Right lung (tissue), 10 donors: Measurements from ENCODE around the gene HECTD3. TPM values are rescaled to one million over a fixed set of nuclear protein-coding genes. Genes with fewer than 3 reads are reported as not detected.

Experiments
- DNase-seq, 2 donors: peaks; one replicate each; pipeline ENCODE4 v3.0.0-alpha.2; 2013
- long read RNA-seq, 8 donors: transcript quantifications; one replicate each; lab custom pipeline, GENCODE V29; 2026
- polyA plus RNA-seq, 5 donors: library from polyadenylated mRNA; unstranded; fragments of 120-200 nt; gene quantifications; one replicate each; pipeline versions ENCODE4 v1.2.1 to v1.2.3, GENCODE V29; 2013; ENCODE audit warnings: inconsistent platforms in 1 of 5, low replicate concordance in 1 of 5; ENCODE audit not compliant: insufficient read length in 5 of 5, insufficient read depth in 1 of 5

HECTD3 gene
- polyA plus RNA-seq = 10 to 100 TPM; 27.6 to 33.1 (median 32.2) TPM
- long read RNA-seq, donor 1, partial matches to known transcripts = 0 of 6 reads
- long read RNA-seq, donor 1, other reads (novel, unspliced or antisense) = 0 of 6 reads
- long read RNA-seq, donor 2, partial matches to known transcripts = 0 of 1 reads
- long read RNA-seq, donor 2, other reads (novel, unspliced or antisense) = 0 of 1 reads
- long read RNA-seq, donor 3, partial matches to known transcripts = 0 of 4 reads
- long read RNA-seq, donor 3, other reads (novel, unspliced or antisense) = 0 of 4 reads
- long read RNA-seq, donor 4, partial matches to known transcripts = 0 of 1 reads
- long read RNA-seq, donor 4, other reads (novel, unspliced or antisense) = 0 of 1 reads
- long read RNA-seq, donor 5, partial matches to known transcripts = 9 of 11 reads
- long read RNA-seq, donor 5, other reads (novel, unspliced or antisense) = 0 of 11 reads
- long read RNA-seq, donor 6, partial matches to known transcripts = 7 of 14 reads
- long read RNA-seq, donor 6, other reads (novel, unspliced or antisense) = 0 of 14 reads
- long read RNA-seq, donor 7, partial matches to known transcripts = 132 of 184 reads
- long read RNA-seq, donor 7, other reads (novel, unspliced or antisense) = 46 of 184 reads
- long read RNA-seq, donor 8, partial matches to known transcripts = 0 of 2 reads
- long read RNA-seq, donor 8, other reads (novel, unspliced or antisense) = 0 of 2 reads

DNA sequence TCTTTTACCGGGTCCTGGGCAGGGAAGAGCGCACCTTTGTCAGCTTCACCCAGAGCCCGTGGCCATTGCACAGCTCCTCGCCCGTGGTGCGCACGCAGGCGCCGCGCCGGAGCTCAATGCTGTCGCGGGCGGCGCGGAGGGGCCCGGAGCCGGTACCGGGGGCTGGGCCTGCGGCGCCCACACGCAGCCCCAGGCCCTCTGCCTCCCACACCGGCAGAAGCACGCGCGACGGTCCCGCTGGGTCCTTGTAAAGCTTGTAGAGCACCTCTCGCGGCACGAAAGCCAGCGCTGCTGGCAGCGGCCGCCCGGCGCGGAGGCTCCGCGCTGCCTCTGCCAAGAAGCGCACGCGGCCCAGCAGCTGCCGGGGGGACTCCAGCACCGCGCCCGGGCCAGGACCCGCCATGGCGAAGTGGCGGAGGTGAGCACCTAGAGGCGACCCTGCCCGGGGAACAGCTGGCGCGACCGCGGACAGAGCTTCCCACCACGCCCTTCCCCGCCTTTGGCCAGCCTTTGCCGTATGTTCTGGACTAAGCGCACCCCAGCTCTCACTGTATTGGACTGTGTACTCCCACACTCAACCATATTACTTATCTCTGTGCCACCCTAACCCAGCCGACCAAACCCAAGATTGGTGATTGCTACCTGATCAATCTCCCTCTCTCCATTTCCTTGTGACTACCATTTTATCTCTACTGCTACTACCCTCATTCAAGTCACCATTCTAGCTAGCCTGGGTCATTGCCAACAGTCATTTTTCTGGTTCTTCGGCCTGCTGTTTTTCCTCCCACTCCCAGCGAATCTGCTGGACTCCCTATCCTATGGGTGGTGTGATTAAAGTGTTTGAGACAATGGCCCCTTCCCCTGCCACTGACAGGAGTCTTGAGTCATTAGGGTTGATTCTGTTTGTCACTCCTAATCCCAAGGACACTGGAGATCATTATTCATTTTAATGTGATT lies at the start of gene HECTD3:
TSS of gene HECTD3 (minus strand) at position 470 of the 957 bp plus-strand sequence. CDS start at position 403, 67 bp downstream.
- peak; percentile 68 to 71 for DNase-seq

- peak in 1 of 2 donors; percentile 5 for DNase-seq
Measured at GRCh38 chr1:45059829-45060228, 48.7 kb upstream of the HECTD3 start.

DNA sequence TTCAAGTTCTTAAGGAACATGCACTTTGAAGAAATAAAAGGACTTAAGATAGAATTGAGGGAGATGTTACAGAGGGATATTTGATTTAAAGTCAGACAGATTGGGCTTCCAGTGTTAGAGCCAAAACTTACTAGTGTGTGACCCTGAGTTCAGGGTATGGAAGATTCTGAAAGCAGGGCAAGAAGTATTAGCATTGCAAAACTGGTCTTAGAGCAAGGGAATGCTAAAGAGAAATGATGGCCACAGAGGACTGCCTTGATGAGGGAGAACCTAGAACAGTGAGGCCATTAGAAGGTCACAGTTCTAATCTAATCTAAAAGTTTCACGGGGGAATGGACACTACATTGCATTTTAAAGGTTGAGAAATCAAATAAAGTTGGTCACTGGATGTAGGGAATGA lies 46.4 kb upstream of the HECTD3 start:
- no peak for DNase-seq

GRCh38 chr1:45051005-45051772 lies 40.1 kb upstream of the HECTD3 start:
- no peak for DNase-seq

GRCh38 chr1:45047032-45047431 lies 35.9 kb upstream of the HECTD3 start:
- no peak for DNase-seq

GRCh38 chr1:45044916-45045315 lies 33.8 kb upstream of the HECTD3 start:
- no peak for DNase-seq

GRCh38 chr1:45043094-45043493 lies 32.0 kb upstream of the HECTD3 start:
- DNase-seq = no peak

DNA sequence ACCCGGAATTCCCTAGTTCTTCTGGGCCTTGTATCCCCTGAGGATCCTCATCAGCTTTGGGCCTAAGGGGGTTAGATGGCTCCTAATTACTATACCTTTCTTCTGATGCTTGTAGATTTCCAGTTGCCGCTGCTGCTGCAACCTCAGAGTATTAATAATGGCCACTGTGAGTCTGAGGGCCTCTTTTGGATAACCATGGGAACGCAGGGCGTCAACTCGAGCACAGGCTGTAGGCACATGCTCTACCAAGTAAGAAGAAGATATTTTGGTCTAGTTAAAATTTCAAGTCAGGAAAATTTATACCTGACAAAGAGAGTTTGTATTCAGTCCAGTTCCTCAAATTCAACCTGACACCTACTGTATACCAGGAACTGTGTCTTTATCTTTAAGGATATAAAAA lies 29.2 kb upstream of the HECTD3 start:
- no peak for DNase-seq

- DNase-seq = no peak
Measured at GRCh38 chr1:45038661-45039364, 27.7 kb upstream of the HECTD3 start.

DNA sequence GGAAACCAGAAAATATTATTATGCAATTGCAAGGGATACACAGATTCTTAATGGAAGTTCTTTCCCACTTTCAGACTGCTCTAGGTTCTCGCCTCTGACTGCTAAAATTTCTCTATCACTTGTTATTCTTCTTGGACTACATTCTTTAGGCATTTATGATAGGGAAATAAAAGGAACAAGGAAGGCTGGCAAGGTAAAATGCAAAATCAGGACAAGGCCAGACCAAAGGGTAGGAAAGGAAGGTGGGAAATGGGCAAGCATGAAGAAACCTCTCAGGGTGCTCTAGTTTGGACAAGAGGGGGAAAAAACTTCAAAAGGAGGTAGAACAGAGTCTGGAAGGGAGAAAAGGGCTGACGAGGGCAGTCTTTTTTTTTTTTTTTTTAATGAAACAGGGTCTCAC lies 27.1 kb upstream of the HECTD3 start:
- no peak for DNase-seq

DNA sequence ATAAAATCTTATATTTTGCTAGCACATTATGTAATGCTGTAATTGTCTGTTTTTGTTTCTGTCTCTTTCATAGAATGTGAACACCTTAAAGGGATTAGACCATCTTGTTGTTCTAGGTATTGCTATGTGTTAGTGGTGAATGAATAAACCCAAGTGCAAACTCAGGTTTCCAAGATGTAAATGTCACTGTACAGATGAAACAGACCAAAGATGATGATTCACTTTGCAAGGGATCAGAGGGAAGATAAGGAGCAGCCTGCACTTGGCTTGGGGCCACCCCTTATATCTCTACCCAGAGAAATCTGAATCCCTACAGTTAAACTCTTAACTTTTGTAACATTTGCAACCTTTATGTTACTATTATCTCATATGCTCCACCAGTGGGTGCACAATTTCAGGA lies 26.3 kb upstream of the HECTD3 start:
- no peak for DNase-seq

GRCh38 chr1:45035631-45036301 lies 24.6 kb upstream of the HECTD3 start:
- DNase-seq = no peak

GRCh38 chr1:45033356-45033755 lies 22.2 kb upstream of the HECTD3 start:
- no peak for DNase-seq

DNA sequence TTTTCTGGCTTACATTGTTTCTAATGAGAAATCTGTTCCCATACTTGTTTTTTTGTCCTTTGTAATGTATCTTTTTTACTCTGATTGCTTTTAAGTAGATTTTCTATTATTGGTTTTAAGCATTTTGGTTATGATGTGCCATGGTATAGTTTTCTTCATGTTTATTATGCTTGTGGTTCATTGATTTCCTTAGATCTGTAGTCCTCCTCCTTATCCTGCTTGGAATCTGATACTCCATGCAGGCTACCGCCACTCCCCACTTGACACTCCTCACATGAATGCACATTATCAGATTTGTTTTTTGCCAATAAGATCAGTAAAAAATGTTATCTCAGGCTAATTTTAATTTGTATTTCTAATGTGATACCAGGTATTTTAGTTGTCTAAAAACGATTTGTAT lies 21.7 kb upstream of the HECTD3 start:
- DNase-seq = no peak

- DNase-seq = no peak
Measured at GRCh38 chr1:45026446-45026845, 15.3 kb upstream of the HECTD3 start.

- no peak for DNase-seq
Measured at GRCh38 chr1:45023663-45024062, 12.5 kb upstream of the HECTD3 start.

DNA sequence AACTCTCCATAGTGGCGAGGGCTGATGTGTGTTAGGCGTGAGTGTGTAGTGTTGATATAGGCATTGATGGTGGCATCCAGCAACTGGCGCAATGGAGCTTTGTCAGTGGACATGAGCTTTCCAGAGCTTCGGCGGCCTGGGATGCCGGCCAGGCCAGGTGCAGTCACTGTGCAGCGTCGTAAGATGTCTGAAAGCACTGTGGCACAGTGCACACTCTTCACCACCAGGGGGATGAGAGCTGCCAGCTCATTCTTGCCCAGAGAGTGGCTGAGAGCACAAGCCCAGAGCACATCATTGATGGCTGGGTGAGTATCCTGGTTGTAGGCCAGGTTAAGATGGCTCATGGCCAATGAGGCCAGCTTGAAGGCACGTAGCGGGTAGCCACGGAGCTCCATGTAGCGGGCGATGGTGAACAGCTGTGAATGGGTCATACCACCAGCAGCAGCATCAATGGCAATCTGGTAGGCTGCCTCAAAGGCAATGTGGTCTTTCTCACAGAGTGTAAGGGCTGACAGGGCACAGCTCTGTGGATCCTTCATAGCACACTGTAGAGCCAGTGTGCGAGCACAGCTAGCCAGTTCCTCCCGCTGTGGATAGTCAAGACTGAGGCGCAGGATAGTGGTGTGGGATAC lies 7.6 kb upstream of the HECTD3 start:
- peak; percentile 26 to 28 for DNase-seq

GRCh38 chr1:45016767-45017166 lies 5.6 kb upstream of the HECTD3 start:
- no peak for DNase-seq

- DNase-seq = no peak
Measured at GRCh38 chr1:45016090-45016697, 5.1 kb upstream of the HECTD3 start.
